ENCODE results near the gene USP36.

GRCh38 chr17:78878261-78878660, 37.6 kb upstream of the USP36 start:
- no peak for TF ChIP-seq NFIC (IDR thresholded peaks at IDR 0.05)
- no peak for TF ChIP-seq MAX (IDR thresholded peaks at IDR 0.05)
- TF ChIP-seq TEAD4 (IDR thresholded peaks at IDR 0.05) = no peak
- TF ChIP-seq RAD21 (IDR thresholded peaks at IDR 0.05; ENCODE audit: low read depth) = no peak
- no peak for TF ChIP-seq CEBPB (IDR thresholded peaks at IDR 0.05)
- no peak for TF ChIP-seq FOXM1 (IDR thresholded peaks at IDR 0.05; ENCODE audit: borderline replicate concordance, low read depth)
- no peak for TF ChIP-seq EGR1 (IDR thresholded peaks at IDR 0.05)
- TF ChIP-seq USF1 (IDR thresholded peaks at IDR 0.05) = no peak
- TF ChIP-seq EP300 (IDR thresholded peaks at IDR 0.05; ENCODE audit: borderline replicate concordance) = no peak
- TF ChIP-seq TCF12 (IDR thresholded peaks at IDR 0.05; ENCODE audit: low read depth) = no peak
- TF ChIP-seq YY1 (IDR thresholded peaks at IDR 0.05; ENCODE audit: low read depth) = no peak
- TF ChIP-seq REST (IDR thresholded peaks at IDR 0.05; ENCODE audit: low read depth) = no peak

Measured in Ishikawa (cell line).